IPS-15b (cell line): ENCODE measurements around the gene CLIP1.
"Not testable (repeated sequence)": the region's sequence is repeated elsewhere in the genome, so short reads cannot be mapped to it uniquely, and the experiment has no call there.

Experiments used
- H3K27me3 ChIP-seq: one replicate; pipeline ENCODE4 v1.6.1; 2013; ENCODE audit warnings: low read length; ENCODE audit not compliant: control insufficient read depth, insufficient read depth
- H3K36me3 ChIP-seq: one replicate; pipeline ENCODE4 v1.6.1; 2013; ENCODE audit warnings: low read length; ENCODE audit not compliant: control insufficient read depth, insufficient read depth
- H3K4me1 ChIP-seq: one replicate; pipeline ENCODE4 v1.6.1; 2013; ENCODE audit warnings: mild to moderate bottlenecking, low read length; ENCODE audit not compliant: control insufficient read depth, insufficient read depth
- H3K4me3 ChIP-seq: one replicate; pipeline ENCODE4 v1.5.1; 2013; ENCODE audit warnings: low read depth, low read length
- H3K9ac ChIP-seq: one replicate; pipeline ENCODE4 v1.6.1; 2013; ENCODE audit warnings: low read depth, mild to moderate bottlenecking, low read length
- H3K9me3 ChIP-seq: one replicate; pipeline ENCODE4 v1.6.1; 2013; ENCODE audit warnings: mild to moderate bottlenecking, low read length; ENCODE audit not compliant: control insufficient read depth, insufficient read depth

The CLIP1 gene

DNA sequence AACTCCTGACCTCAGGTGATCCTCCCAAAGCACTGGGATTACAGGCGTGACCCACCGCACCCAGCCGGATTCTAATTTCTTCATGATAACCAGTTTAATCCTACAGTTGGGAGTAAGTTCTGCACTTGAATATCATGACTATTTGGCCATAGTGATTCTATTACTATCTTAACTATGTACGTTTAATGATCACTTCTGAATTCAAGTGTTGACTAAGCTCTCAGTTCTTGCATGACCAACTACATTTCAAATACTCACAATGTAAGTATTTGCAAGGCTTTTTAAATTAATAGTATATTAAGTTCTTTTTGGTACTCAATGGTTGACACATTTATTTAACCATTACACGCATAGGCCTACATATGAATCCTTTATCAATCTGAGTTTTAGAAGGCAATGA lies 138.8 kb downstream of the CLIP1 start:
- no peaks in the 10 kb centered on the region for H3K27me3 ChIP-seq
- no peak overlapping the region for H3K4me3 ChIP-seq

DNA sequence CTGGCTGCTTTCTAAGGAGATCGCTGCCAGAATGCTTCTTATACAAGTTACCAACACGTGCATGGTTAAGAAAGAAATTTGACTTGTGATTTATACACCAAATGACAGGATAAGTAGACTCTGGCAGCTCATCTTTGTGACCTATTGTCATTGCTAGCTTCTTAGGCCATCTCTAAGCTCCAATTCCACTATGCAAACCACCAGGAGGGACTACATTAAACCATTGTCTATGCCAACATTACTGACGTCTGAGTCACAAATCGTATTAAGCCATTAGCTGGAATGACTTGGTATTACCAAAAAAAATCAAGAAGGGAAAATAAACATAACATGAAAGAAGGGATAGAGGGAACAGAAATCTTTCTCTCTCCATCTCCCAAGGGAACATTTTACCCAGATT lies 140.4 kb downstream of the CLIP1 start:
- H3K4me3 ChIP-seq, result no peak overlapping the region
- peaks cover 2% of the 10 kb centered on the region for H3K4me1 ChIP-seq
- H3K36me3 ChIP-seq, result no peaks in the 10 kb centered on the region
- H3K27me3 ChIP-seq, result no peaks in the 10 kb centered on the region
- H3K9me3 ChIP-seq, result no peaks in the 10 kb centered on the region
- no peak overlapping the region for H3K9ac ChIP-seq

More for the DNA sequence above, 138.8 kb downstream of the CLIP1 start:
- no peaks in the 10 kb centered on the region for H3K36me3 ChIP-seq
- H3K9ac ChIP-seq, result no peak overlapping the region
- peaks cover 2% of the 10 kb centered on the region for H3K4me1 ChIP-seq
- H3K9me3 ChIP-seq, result no peaks in the 10 kb centered on the region

DNA sequence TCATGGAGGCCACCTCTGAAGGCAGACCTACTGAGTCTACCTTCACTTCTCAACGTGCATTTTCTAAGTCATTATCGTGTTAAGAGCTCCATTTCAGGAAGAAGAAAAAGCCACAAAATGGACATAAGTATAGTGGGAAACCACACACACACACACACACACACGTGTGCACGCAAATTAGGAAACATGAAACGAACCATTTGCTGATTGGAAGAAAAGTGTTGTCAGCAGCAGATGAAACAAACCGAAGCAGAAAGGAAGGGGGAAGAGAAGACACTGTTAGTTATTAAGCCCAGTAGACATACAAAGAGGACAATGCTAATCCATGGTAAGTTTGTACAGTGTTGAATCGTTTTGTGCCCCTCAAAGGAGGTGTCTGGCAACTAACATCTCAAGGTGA lies 146.2 kb downstream of the CLIP1 start:
- no peaks in the 10 kb centered on the region for H3K9me3 ChIP-seq
- no peak overlapping the region for H3K9ac ChIP-seq
- no peaks in the 10 kb centered on the region for H3K4me1 ChIP-seq
- no peak overlapping the region for H3K4me3 ChIP-seq
- H3K36me3 ChIP-seq, result no peaks in the 10 kb centered on the region
- H3K27me3 ChIP-seq, result no peaks in the 10 kb centered on the region

DNA sequence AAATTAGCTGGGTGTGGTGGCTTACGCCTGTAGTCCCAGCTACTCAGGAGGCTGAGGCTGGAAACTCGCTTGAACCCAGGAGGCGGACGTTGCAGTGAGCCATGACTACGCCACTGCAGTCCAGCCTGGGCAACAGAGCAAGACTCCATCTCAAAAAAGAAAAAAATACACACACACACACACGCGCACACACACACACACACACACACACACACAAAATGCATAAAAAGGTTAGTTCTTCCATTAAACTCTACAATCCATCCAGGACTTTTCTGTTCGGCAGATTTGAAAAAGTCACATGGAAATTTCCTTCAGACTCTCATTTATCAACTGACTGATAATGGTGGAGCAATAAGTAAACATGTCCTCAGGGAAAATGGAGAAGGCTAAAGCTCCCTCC lies 147.0 kb downstream of the CLIP1 start:
- Histone ChIP-seq H3K9me3 (no peaks in the 10 kb centered on the region), H3K27me3 (no peaks in the 10 kb centered on the region), H3K9ac (no peak overlapping the region), H3K36me3 (no peaks in the 10 kb centered on the region), H3K4me3 (no peak overlapping the region), H3K4me1 (no peaks in the 10 kb centered on the region)

DNA sequence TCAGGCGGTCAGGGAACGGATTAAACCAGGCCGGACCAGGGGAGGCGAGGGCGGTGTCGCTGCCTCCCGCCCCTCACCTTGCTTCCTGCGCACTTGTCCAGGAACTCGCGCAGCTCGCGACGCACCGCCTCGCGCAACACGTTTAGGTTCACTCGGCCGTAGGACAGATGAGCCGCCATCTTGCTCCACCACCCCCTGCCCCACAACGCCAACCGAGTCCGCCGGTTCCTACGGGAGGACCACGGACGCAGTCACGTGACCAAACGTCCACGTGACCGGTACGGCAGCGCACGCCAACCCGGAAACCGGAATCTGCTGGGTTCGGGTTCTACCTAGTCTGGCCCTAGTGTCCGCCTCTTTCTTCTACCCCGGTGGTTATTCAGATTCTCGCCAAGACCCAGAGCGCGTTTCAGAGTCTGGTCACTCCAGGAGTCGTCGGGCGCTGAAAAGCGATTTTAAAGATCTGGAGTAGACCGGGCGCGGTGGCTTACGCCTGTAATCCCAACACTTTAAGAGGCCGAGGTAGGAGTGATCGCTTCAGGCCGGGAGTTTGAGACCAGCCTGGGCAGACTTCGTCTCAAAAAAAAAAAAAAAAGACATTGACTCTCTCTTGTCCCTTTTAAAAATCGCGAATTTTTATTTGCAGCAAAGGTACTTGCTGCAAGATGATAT lies 156.1 kb downstream of the CLIP1 start, which contains the start of gene VPS33A:
VPS33A (minus strand) TSS at position 265 of the 672 bp plus-strand sequence; CDS start at position 179, 86 bp downstream.
- H3K27me3 ChIP-seq, result no peaks in the 10 kb centered on the region
- peak within 1 kb of the TSS; percentile 94 for H3K4me3 ChIP-seq
- peak within 1 kb of the TSS; percentile 84 for H3K9ac ChIP-seq
- H3K4me1 ChIP-seq, result no peaks in the 10 kb centered on the region
- H3K36me3 ChIP-seq, result no peaks in the 10 kb centered on the region
- no peaks in the 10 kb centered on the region for H3K9me3 ChIP-seq

DNA sequence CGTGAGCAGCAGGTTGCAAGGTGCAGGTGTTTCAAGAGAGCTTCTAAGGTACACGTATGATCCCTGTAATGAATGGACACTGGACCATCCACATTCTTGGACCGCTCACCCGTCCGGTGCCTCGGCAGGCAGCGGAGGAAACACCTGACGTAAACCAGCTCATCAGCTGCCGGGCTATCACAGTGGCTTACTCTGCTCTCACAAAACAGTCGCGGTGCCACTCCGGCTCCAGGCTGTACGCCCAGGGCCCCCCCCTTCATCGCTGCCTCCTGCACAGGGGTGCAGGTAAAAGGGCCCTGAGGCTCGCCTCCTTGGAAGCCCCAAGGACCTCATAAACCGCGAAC lies 156.6 kb downstream of the CLIP1 start:
- Histone ChIP-seq H3K27me3 (no peaks in the 10 kb centered on the region), H3K4me1 (no peaks in the 10 kb centered on the region), H3K9me3 (no peaks in the 10 kb centered on the region), H3K36me3 (no peaks in the 10 kb centered on the region), H3K9ac (peak overlapping the region; percentile 84), H3K4me3 (peak overlapping the region; percentile 94)

DNA sequence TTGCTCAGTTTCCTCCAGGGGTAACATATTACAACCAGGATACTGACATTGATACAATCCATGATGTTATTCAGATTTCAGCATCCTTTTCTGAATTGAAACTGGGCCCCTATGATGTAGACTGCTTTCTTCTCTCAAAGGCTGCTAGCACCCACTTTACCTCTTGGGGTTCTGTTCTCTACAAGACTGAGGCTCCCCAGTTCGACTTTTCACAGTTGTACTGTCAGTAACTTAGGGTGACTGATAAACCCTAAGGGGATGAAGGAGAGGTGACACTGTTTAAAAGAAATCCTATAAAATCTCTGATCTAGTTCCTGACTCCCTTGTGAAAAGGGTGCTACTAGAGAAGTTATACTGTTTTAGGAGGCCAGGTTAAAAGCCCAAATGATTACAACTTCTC lies 157.0 kb downstream of the CLIP1 start:
- H3K9me3 ChIP-seq, result no peaks in the 10 kb centered on the region
- H3K36me3 ChIP-seq, result no peaks in the 10 kb centered on the region
- H3K27me3 ChIP-seq, result no peaks in the 10 kb centered on the region
- H3K4me1 ChIP-seq, result no peaks in the 10 kb centered on the region
- H3K4me3 ChIP-seq, result peak overlapping the region; percentile 94
- peak overlapping the region; percentile 84 for H3K9ac ChIP-seq

DNA sequence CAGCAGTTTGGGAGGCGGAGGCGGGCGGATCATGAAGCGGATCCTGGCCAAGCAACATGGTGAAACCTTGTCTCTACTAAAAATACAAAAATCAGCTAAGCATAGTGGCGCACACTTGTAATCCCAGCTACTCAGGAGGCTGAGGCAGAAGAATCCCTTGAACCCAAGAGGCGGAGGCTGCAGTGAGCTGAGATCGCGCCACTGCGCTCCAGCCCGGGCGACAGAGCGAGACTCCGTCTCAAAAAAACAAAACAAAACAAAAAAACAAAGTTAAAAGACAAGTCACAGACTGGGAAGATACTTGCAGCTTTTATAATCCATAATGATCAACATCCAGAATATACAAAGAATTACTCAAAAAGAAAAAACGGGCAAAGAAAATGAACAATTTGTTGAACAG lies 161.7 kb downstream of the CLIP1 start:
- not testable (repeated sequence) for H3K36me3 ChIP-seq, H3K9ac ChIP-seq

DNA sequence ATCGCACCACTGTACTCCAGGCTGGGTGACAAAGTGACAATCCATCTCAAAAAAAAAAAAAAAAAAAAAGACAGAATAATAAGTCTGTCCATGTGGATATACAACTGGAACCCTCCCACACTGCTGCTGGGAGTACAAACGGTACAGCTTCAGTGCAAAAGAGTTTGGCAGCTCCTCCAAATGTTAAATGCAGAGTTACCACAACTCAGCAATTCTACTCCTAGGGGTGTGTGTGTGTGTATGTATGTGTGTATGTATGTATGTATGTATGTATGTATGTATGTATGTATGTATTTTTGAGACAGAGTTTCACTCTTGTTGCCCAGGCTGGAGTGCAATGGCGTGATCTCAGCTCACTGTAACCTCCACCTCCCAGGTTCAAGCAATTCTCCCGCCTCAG lies 163.5 kb downstream of the CLIP1 start:
- not testable (repeated sequence) for H3K9ac ChIP-seq, H3K4me3 ChIP-seq, H3K9me3 ChIP-seq, H3K27me3 ChIP-seq, H3K36me3 ChIP-seq, H3K4me1 ChIP-seq

More for the DNA sequence above, 161.7 kb downstream of the CLIP1 start:
- not testable (repeated sequence) for H3K9me3 ChIP-seq, H3K4me1 ChIP-seq, H3K27me3 ChIP-seq, H3K4me3 ChIP-seq

DNA sequence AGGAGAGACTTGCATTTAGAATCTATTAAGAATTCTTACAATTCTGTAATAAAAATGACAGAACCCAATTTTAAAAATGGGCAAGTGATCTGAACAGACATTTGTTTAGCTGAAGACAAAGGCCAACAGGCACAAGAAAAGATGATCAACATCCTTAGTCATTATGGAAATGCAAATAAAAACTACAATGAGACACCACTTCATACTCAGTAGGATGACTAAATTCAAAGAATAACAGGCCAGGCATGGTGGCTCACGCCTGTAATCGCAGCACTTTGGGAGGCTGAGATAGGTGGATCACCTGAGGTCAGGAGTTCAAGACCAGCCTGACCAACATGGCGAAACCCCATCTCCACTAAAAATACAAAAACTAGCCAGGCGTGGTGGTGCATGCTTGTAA lies 164.0 kb downstream of the CLIP1 start:
- H3K27me3 ChIP-seq, H3K9ac ChIP-seq, H3K4me1 ChIP-seq, H3K36me3 ChIP-seq, H3K4me3 ChIP-seq, H3K9me3 ChIP-seq: not testable (repeated sequence)

DNA sequence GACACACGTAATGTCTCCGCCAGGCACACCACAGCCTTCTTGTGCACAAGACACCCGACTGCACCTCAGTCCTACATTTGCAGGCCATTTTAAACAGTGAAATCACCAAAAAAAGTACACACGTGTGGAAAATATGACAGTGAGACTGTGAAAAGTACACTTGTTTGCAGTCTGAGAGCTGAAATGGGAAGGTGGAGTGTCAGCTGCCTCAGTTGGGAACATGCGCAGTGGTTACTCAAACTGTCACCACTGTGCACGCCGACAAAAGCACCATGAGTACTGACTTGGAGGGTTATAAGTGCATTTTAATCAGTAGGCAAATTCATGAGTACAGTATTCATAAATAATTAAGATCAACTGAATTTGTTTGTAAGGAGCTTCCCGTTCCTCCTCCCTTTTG lies 171.9 kb downstream of the CLIP1 start:
- H3K36me3 ChIP-seq, result no peaks in the 10 kb centered on the region
- no peaks in the 10 kb centered on the region for H3K4me1 ChIP-seq
- H3K9me3 ChIP-seq, result no peaks in the 10 kb centered on the region
- H3K27me3 ChIP-seq, result no peaks in the 10 kb centered on the region
- H3K9ac ChIP-seq, result no peak overlapping the region
- no peak overlapping the region for H3K4me3 ChIP-seq

DNA sequence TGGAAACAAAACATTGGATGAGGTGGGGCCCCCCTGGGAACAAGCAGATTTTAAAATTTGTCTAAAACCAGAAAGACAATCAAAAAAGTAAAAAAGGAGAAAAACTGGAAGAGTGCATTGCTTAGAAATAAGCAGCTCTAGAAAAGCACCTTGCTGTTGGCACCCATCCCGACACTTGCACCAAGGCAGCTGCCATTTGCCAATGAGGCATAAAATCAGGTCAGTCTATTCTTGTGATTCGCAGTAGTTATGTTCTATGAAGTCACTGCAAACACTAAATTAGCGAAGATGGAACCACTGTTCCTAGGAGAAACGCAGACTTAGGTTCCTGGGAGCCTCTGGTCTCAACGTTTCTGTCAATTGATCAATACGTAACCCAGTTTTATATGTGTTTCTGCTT lies 172.4 kb downstream of the CLIP1 start:
- no peak overlapping the region for H3K9ac ChIP-seq
- H3K4me3 ChIP-seq, result no peak overlapping the region
- no peaks in the 10 kb centered on the region for H3K27me3 ChIP-seq
- no peaks in the 10 kb centered on the region for H3K9me3 ChIP-seq
- H3K4me1 ChIP-seq, result no peaks in the 10 kb centered on the region
- no peaks in the 10 kb centered on the region for H3K36me3 ChIP-seq
